GM18870 (cell line): Measurements from ENCODE around the gene ARMH3.

Experiments
- ATAC-seq: cut with Tn5 transposase; IDR thresholded peaks from one replicate; pipeline ENCODE4 v1.9.1; 2021; ENCODE audit warnings: moderate library complexity; ENCODE audit not compliant: unreplicated experiment

Gene ARMH3

DNA sequence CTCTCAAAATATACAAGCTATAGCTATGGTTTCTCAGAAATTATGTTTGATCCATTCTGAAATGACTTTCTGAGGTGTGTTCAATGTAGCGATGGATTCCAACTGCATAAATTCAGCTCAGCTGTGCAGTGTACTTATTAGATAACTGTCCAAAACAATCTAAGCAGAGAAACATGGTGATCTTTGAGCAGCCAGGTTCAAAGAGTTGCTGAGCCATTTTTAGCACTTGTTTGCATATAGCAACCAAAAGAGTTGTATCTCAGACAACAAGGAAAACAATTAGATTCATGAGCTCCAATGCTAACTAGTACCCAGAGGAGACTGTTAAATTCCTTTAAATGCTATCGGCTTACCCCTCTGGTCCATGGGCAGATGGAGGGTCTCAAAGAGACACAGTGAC, 196.4 kb downstream of the ARMH3 start:
- no peak for ATAC-seq

DNA sequence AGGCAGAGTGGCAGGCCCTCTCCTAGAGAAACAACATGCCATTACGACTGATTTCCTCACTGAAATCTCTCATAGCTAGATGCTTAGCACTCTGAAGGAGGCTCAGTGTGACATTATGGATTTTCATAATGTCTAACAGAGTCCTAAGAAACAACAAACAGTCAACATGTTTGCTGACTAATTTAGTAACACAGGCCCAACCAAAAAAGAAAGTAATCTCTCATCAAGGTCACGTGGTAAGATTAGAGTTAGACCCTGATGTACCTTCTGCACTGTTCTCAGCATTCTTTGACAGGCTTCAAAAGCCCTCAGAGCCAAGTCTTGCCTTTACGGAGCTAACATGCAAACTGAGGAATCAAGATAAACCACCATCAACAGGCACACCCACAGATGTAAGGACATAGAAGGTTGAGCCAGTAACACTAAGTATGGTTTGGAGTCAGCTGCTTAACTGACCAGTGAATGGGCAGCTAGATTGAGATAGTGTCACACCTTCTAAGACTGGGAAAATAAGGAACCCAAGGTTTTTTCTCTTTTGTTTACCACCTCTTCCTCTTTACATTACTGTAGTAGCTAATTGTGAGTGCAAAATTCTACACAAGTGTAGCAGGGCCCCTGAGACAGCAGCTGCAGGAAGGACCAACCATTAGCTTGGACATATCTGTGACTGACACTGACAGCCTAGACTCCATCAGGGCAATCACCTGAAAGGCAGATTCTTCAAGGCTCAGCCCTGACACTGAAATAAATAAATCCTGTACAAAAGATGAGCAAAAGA, 197.1 kb downstream of the ARMH3 start:
- ATAC-seq, result no peak

DNA sequence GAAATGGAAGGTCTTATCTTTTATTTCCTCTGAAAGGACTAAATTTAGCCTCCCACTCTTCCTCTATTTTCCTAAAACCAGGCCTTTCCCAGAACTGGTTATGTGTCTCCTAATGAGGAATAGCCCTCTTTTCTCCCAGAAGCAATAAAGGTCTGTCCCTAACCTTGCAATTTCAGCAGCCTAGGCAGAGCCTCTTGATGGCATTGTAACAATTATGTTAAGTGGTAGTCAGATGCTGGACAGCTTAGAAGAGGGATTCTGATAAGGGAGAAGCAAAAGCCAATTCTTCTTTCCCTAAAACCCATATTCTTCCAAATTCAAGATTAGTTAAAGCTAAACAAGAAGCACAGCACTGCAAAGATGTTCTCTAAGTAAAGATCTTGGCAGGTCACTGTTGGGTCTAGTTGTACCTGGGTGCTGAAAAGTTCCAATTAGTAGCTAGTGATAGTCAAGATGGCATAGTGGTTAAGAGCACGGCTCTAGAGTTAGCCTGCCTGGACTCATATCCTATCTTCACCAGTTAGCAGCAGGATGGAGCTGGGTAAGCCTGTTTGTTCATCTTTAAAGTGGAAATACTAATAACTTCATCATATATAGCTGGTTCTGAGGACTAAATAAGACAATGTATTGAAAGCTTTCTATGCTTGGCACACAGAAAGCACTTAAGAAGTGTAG, 198.0 kb downstream of the ARMH3 start:
- ATAC-seq, result no peak

DNA sequence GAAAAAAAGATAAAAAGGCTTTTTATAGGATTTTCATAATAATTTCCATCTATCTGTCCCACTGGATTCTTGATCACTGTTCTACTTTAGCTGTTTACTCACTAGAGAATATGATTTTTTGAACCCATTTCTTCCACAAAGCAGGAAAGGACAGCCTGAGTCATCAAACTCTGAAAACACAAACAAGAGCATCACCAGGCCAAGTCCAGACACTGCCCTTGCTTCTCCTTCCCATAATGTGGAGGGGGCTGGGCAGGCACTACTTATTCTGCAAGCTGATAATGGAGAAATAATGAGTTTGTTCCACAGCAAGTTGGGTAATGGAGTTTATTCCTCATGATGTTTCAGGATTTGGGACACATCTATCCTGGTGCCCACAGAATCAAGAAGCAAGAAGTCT, 199.3 kb downstream of the ARMH3 start:
- no peak for ATAC-seq

DNA sequence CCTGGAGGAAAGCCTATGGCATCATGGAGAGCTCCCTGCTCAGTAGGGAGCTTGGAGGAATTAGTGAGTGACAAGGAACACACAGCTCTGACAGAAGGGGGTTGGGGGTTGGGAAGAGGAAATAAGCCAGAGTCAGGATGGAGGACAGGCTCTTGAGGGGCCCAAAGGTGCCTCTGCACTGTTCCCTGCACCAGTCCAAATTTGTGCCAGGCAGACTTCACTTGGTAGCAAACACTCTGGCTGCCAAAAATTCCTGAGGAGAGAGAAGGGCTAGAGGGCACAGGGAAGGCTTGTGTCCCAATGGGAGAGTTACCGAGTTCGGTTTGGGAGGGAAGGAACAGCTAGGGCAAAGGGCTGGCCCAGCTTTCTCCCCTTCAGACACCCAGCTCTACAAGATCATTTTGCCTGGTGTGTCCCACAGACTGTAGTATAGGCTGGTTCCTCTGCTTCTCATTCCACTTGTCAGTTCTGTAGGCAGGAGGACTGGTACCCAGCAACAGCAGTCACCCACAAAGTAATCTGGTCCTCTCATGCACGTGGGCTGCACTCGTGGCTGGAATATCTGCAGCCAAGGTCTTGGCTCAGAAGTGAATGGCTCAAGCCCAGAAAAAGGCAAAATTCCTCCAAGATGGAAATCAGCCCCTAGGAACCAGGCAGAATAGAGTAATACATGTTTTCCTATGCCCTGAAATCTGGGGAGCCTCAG, 204.4 kb downstream of the ARMH3 start:
- ATAC-seq, result no peak

DNA sequence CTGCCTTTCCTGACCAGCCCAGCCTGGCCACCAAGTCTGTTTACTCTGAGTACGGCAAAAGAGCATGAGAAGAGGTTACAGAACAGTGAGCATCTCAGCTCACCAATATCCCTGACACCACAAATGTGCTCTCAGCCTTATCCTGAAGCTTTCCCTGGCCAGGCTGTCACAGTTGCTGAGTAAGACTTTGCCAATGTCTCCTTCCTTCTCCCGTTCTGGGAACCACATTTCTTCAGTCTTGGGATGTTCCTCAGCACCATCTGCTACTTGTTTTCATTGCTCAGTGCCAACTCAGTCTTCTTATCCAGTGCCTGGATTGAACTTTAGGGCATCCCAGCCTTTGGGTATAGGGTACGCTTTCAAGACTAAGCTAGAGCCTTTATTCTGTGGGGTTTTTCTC, 205.2 kb downstream of the ARMH3 start:
- no peak for ATAC-seq

DNA sequence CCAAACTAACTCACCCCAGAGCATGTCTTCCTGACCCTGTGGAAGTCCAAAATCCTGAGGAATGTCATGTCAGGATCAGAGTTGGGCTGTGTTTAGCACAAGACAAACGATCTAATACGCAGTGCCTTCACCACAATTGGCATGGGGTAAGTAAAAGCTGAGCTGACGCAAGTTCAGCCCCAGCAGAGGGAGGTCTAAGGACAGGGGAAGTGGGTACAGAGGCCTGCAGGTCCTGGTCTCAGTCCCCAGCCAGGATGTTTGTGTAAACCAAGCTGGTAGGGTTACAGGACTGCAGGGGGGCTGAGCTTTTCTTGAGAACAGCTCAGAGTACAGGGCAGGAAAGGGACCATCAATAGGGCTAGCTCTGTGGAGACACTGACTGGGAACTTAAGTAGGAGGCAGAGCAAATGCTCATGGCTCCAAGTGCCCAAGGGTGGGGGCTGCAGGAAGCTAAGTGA, 207.1 kb downstream of the ARMH3 start:
- ATAC-seq, result no peak

DNA sequence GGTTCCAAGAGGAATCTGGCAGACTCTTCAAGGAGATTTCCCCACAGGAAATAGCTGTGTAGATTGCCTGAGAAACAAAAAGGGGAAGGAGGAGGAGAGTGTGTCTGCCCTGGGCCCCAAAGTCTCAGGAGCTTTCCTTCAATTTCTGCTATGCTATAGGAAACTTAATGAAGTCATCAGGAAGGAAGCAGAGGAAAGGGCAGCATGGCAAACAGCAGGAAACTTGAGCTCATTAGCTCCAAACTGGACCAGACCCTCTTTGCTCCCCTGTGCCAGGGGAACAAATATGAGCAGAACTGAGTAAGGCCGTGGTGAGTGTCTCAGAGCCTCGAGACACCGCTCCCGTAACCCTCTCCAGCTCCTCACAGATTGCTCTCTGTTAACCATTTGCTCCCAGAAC, 207.6 kb downstream of the ARMH3 start:
- no peak for ATAC-seq

DNA sequence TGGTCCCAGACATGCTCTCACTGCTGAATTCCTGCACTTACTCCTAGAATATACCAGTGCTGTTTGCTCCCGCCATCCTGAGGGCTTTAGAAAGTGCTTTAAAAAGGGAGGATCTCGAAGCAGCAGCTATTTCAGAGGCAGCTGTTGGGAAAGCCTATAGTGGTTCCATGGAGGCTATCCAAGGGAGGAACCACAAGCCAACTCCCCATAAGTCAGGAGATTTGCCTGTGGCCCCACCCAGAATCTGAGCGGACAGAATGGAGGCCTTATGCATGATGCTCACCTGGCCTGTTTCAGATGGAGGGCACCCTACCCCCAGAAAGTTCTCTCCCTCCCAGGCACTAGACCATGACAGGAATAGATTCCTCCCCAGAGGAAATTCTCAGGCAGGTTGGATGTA, 210.1 kb downstream of the ARMH3 start:
- ATAC-seq, result no peak

DNA sequence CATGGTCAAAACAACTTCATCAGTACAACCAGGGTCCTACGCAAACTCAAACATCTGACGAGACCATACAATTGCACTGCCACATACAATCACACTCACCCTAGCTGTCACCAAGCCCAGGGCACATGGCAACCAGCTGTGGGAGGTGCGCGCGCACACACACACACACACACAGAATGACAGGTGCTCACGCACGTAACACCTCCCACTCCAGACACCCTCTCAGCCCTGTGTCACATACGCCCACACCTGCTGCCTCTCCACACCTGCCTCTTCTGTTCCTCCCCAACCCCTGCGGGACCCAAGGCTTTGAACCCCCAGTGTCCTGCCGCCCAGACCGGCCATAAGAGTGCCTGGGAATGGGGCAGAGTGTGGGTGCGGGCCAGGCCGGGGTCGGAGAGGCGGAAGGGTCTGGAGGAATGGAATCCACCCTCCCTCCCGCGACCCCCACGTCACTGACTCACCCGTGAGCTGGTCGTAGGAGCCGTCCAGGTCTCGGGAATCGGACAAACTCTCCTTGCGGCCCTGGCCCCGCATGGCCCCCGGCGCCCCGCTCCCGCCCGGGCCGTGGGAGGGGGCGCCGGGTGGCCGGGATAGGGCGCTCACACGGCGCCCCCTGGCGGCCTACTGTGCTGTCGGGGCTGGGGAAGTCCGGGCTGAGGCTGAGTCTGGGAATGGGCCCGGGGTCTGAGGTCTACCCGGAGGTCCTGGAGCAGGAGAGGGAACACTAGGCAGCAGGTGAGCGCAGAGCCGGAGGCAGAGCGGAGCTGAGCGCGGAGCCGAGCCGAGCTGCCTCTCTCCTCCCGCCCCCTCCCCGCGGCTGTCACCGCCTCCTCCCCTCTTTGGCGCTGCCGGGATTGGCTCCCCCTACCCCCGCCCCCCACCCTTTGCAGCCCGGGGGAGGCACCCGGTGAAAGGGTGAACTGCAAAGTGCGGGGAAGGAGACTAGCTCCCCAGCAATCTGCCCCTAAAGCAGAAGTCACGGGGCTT, 212.6 kb downstream of the ARMH3 start, which contains the start of gene KCNIP2:
TSS of gene KCNIP2 (minus strand) at position 769 of the 990 bp plus-strand sequence. CDS start at position 537, 232 bp downstream.
- ATAC-seq, result no peak

DNA sequence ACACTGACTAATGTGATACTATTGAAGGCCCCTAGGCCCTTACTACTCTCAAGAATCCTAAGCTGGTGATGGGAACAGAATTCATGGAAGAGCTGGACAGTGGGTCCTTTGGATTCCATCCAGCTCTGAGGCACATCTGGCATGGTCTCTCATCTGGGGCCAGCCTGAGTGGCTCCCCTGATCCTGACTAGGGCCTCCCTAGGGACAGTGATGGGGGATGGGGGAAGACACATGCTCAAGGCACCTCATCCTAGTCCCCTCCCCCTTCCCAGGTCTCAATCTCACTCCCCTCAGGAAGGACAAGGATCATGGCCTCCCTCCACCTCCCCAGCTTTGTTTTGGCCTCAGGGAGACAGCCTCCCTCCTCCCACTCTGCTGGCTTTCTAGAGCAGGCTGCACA, 214.1 kb downstream of the ARMH3 start:
- ATAC-seq, result no peak

DNA sequence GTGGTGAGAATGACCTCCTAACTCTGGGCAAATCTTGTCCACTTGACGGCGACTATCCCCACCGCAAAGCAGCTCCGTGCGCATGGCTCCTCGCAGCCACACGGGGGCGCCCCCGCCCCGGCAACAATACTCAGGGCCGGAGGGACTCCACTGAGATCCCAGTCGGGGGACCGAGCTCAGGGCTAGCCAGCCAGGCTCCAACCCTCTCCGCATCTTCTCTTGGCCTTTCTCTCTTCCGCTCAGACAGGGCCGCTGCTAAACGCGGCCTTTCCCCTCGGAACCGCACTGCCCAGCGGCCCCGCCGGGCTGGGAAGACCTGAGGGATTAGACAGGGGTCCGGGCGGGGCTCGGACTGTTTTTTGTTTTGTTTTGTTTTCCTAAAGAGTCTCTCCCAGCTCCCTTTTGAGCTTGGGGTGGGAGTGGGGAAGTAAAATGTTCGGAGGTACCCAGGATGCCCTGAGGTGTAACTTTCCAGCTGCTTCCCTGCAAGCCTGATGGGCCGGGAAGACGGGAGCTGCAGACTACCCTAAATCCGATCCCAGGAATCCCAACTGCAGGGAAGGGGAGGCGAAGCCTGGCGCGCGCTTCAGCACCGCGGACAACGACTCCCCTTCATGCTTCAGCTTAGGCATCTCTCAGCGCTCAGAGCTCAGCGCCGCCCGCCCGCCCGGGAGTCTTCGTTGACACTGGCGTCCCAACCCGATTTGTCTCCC, 215.1 kb downstream of the ARMH3 start:
- ATAC-seq, result peak; percentile 39

DNA sequence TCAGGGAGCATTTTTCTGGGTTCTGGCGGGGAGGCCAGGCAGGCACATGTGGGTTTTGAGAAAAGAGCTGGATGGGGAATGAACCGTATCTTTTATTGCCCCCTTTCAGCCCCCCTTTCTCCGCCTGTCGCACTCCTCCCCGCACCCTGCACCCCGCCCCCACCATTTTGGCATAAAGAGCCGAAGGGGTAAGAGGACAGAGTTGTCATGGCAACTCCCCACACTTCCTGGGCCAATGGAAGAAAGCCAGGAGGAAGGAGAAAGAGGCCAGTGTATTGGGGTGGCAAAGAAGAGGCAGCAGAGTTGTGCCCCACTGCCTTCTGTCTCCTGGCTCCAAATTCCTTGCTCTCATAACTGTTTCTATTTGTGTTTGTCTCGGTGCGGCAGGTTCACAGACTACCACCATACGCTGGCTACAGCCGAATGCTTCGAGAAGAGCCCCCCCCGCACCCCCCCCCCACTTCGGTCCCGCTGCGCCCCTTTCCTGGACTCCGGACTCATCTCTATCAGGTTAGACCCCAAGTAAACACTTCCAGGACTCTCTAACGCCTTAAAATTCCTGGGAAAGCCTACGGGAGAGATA, 215.8 kb downstream of the ARMH3 start:
- no peak for ATAC-seq

DNA sequence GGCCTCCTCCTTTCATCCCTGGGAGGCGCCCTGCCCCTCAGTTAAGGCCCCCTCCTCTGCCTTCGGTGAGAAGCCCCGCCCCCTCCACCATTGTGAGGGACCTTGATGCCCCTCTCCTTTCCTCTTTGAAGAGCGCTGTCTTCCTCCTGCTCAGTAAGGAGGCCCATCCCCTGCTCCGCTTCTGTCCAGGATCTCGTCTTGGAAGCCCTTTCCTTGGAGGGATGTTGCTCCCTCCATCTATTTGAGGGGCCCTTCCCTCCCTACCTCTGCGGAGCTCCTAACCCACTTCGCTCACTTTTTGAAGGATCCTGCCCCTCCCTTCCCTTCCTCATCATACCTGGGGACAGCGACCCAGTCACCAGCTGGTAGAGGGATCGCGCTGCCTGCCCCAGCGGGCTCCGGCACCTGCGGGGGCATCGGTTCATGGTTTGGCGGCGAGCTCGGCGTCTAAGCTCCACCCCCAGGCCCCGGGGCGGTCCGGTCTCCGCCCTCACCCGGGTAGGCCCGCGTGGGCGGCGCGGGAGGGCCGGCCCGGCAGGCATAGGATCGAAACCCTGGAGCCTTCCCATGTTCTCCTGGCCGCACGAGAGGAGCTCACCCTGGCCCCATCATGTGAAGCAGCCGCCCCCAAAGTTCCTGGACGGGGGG, 216.4 kb downstream of the ARMH3 start:
- ATAC-seq, result no peak

DNA sequence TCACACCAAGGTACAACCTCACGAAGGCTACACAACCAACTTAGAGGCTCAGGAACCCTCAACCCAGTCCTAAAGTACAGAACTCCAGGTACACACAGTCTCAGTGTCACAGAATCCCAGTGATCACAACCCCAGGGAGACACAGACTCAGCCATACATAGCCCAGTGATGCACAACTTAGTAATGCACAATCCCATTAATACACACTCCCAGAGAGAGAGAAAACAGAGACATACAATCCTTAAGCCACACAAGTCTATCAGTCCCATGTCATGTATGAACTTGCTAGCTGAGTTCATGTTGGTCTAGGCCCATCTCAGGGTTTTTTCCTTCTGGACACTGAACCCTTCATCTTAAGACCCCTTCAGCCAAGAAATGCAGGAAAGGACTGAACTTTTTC, 217.0 kb downstream of the ARMH3 start:
- ATAC-seq, result no peak

DNA sequence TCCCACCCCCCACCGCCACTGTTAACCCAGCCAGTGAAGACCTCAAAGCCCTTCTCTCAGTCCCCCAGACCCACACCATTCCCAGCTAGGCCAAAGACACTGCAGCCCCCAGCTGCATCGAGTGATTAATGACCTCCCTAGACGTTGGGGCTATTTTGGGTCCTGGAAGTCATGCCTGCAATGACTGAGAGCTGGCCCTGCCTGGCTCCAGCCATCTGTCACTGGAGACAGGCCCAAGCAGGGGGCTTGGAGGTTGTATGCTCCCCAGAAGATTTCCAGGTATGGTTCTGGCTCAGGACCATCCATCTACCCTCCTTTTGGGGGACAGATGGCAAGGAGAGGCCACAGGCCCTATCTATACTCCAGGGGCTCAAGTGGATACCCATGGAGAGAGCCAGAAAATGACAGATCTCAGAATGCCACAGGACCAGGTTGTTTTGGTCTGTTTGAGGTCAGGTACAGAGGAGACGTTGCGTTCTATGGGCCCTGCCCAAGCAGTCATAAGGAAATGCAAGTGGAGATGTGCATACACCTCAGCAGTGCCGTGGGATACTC, 217.5 kb downstream of the ARMH3 start:
- no peak for ATAC-seq

DNA sequence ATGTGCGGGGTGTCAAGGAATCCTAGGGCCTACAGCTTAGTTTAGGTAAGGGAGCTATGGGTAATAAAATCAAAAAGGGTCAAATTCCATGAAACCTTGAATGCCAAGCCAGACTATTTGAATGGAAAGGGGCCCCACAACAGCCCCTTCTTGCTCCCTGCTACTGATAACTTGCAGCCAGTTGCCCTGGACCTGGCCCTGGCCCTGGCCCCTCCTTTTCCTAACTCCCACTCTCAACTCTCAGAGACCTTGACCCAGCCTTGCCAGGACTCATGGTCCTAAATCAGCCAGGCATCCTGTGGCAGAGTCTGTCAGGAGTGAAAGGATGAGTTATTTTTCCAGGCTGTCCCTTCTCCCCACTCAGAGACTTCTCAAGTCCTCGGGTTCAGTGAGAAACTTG, 218.2 kb downstream of the ARMH3 start:
- ATAC-seq, result no peak

DNA sequence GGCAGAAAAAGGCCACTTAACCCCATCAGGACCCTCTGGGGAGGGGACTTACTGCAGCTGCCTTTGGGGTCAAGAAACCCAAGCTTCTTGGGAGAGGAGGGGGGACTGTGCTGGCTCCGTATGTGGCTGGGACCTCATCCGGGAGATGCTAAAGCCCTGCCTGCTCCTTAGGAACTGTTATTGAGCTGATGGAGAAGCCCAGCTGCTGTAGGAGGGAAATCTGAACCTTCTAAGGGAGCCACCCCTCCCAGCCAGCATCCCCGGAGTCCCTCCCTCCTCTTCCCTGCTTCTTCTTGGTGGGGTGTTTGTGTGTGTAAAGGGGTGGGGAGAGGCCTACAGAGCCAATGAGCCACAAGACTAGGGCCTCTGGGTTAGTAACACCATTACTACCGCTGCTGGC, 220.6 kb downstream of the ARMH3 start:
- ATAC-seq, result no peak

DNA sequence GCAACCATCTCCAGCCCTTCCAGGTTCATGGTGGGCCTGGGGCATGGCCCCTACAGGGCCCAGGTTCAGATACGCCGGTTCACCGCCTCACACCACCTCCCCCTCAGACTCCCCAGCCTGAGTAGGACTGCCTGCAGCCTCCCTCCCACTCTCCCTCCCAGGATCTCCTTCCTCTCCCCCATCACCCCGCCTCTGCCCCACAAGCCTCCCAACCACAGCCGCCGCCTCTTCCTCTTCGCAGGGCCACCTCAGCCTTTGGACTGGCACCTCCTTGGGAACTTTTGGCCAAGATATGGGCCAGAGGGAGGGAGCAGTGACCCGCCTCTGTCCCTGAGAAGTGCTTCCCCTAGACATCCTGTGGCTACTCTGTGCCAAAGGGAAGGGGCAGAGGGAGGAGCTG, 221.6 kb downstream of the ARMH3 start:
- ATAC-seq, result no peak
